ELR (cell line): ENCODE measurements around the gene TUBB2A.
A peak's percentile ranks its signal among the peaks of the same experiment; 100 is the strongest.

Source experiments
- DNase-seq: peaks from one replicate; pipeline ENCODE4 v3.0.0-alpha.2; 2015; ENCODE audit warnings: low read depth

The TUBB2A gene

GRCh38 chr6:3118353-3119039 lies 38.8 kb downstream of the TUBB2A start, which contains the start of gene BPHL:
TSS of gene BPHL (plus strand) at chr6:3118711. CDS start at chr6:3118741, 30 bp downstream.
- peak; percentile 94 for DNase-seq

DNA sequence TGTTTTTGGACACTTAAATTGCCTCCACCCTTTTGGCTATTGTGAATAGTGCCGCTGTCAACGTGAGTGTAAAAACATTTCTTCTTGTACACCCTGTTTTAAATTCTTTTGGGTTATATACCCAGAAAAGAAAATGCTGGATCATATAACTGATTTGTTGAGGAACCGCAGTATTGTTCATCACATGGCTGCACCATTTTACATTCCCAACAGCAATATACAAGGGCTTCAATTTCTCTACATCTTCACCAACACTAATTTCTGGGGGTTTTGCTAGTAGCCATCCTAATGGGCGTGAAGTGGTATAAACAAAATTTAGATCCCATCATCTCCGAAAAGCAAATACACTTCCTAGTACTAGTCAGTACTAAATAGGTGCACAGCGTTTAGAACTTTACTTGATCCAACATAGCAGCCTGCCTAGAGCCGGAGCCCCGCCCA lies 39.4 kb downstream of the TUBB2A start:
- DNase-seq = no peak

GRCh38 chr6:3114377-3114776 lies 43.0 kb downstream of the TUBB2A start:
- DNase-seq = no peak

DNA sequence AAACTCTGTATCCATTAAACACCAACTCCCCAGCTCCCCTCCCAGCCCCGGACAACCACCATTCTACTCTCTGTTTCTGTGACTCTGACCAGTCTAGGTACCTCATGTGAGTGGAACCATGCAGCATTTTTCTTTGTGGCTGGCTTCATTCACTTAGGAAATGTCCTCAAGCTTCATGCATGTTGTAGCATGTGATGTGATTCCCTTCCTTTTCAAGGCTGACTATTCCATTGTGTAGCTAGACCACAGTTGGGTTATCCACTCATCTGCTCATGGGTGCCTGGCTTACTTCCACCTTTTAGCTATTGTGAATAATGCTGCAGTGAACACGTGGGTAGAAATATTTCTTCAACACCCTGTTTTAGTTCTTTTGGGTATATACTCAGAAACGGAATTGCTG lies 47.6 kb downstream of the TUBB2A start:
- no peak for DNase-seq

DNA sequence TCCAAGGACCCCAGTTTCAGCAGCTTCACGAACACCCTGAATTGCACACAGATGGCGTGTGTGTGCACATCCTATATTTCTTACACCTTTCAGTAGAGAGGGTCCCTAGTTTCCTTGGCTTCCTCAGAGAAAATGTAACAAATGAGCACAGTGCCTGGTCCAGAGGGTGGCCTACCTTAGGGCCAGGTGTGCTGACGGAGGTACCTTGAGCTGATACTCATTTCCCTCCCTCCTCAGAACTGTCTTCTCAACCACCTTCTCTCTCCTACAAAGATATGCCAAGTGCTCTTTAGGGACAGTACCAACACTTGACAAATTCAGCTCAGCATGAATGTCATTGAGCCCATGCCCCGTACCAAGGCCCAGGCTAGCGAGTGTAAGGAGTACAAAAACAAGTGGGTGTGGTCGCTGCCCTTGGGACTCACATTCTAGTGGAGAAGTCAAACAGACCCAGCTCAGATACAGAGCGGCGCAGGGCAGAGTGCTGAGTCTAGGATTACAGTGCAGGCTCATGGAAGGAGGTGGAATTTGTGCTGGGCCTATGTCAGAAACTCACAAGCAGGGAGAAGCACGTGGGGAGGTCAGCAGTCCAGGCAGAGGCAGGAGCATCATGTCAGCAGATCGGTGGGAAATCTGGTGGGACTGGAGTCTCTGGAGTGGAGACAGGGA lies 48.5 kb downstream of the TUBB2A start:
- DNase-seq = no peak
